KMS-11 (cell line): ENCODE measurements around the gene ANKRD62.

Source experiments
- H2AFZ ChIP-seq: fragments of 200-600 bp; sonication (generic); 2 replicates; pipeline ENCODE4 v1.6.1; 2016; ENCODE audit warnings: antibody characterized with exemption, mixed run types, low read depth
- H3K27ac ChIP-seq: fragments of 200-600 bp; sonication (generic); 2 replicates; pipeline ENCODE4 v1.6.1; 2016; ENCODE audit warnings: mild to moderate bottlenecking, mixed run types
- H3K27me3 ChIP-seq: fragments of 200-600 bp; sonication (generic); 2 replicates; pipeline ENCODE4 v1.6.1; 2017; ENCODE audit warnings: mild to moderate bottlenecking, low read depth, mixed run types, moderate library complexity; ENCODE audit not compliant: insufficient read depth
- H3K36me3 ChIP-seq: fragments of 200-600 bp; sonication (generic); 2 replicates; pipeline ENCODE4 v1.6.1; 2017; ENCODE audit warnings: mild to moderate bottlenecking, mixed run types; ENCODE audit not compliant: insufficient read depth
- H3K4me1 ChIP-seq: fragments of 200-600 bp; sonication (generic); 2 replicates; pipeline ENCODE4 v1.6.1; 2016; ENCODE audit warnings: mild to moderate bottlenecking, low read depth, mixed run types; ENCODE audit not compliant: poor library complexity, severe bottlenecking
- H3K4me2 ChIP-seq: fragments of 200-600 bp; sonication (generic); 2 replicates; pipeline ENCODE4 v1.7.0; 2016; ENCODE audit warnings: mild to moderate bottlenecking, mixed run types
- H3K4me3 ChIP-seq: fragments of 200-600 bp; sonication (generic); IDR thresholded peaks from 2 replicates; pipeline ENCODE4 v1.6.1; 2017; ENCODE audit warnings: low read depth, low read length, mixed read lengths; ENCODE audit not compliant: insufficient read depth
- H3K79me2 ChIP-seq: fragments of 200-600 bp; sonication (generic); 2 replicates; pipeline ENCODE4 v1.6.1; 2016; ENCODE audit warnings: low read depth, mixed run types; ENCODE audit not compliant: insufficient read depth
- H3K9ac ChIP-seq: fragments of 200-600 bp; sonication (generic); 2 replicates; pipeline ENCODE4 v1.6.1; 2016; ENCODE audit warnings: mild to moderate bottlenecking, mixed run types
- H4K20me1 ChIP-seq: fragments of 200-600 bp; sonication (generic); 2 replicates; pipeline ENCODE4 v1.6.1; 2016; ENCODE audit warnings: mild to moderate bottlenecking, mixed run types; ENCODE audit not compliant: insufficient read depth
- CTCF ChIP-seq: fragments of 200-600 bp; sonication (generic); conservative IDR thresholded peaks from 2 replicates; pipeline ENCODE4 v1.6.1; 2017; ENCODE audit warnings: low read depth, mild to moderate bottlenecking, antibody characterized with exemption, low read length, moderate library complexity, mixed read lengths

Gene ANKRD62

GRCh38 chr18:12048010-12048826, 45.4 kb upstream of the ANKRD62 start:
- H3K36me3 ChIP-seq: no peaks in the 10 kb centered on the region
- no peak overlapping the region for H3K4me2 ChIP-seq
- no peak overlapping the region for H3K27ac ChIP-seq
- TF ChIP-seq CTCF: no peak
- no peak overlapping the region for H3K4me3 ChIP-seq
- H3K9ac ChIP-seq: no peak overlapping the region
- no peak overlapping the region for H2AFZ ChIP-seq
- no peaks in the 10 kb centered on the region for H4K20me1 ChIP-seq
- no peaks in the 10 kb centered on the region for H3K27me3 ChIP-seq
- no peaks in the 10 kb centered on the region for H3K79me2 ChIP-seq
- no peaks in the 10 kb centered on the region for H3K4me1 ChIP-seq

- Histone ChIP-seq H3K4me1 (no peaks in the 10 kb centered on the region), H3K79me2 (no peaks in the 10 kb centered on the region), H3K27ac (no peak overlapping the region), H3K36me3 (no peaks in the 10 kb centered on the region), H3K4me2 (no peak overlapping the region), H2AFZ (no peak overlapping the region), H3K9ac (no peak overlapping the region), H4K20me1 (no peaks in the 10 kb centered on the region), H3K27me3 (no peaks in the 10 kb centered on the region), H3K4me3 (no peak overlapping the region)
- TF ChIP-seq CTCF: no peak
Measured at GRCh38 chr18:12048827-12049175, 44.8 kb upstream of the ANKRD62 start.

DNA sequence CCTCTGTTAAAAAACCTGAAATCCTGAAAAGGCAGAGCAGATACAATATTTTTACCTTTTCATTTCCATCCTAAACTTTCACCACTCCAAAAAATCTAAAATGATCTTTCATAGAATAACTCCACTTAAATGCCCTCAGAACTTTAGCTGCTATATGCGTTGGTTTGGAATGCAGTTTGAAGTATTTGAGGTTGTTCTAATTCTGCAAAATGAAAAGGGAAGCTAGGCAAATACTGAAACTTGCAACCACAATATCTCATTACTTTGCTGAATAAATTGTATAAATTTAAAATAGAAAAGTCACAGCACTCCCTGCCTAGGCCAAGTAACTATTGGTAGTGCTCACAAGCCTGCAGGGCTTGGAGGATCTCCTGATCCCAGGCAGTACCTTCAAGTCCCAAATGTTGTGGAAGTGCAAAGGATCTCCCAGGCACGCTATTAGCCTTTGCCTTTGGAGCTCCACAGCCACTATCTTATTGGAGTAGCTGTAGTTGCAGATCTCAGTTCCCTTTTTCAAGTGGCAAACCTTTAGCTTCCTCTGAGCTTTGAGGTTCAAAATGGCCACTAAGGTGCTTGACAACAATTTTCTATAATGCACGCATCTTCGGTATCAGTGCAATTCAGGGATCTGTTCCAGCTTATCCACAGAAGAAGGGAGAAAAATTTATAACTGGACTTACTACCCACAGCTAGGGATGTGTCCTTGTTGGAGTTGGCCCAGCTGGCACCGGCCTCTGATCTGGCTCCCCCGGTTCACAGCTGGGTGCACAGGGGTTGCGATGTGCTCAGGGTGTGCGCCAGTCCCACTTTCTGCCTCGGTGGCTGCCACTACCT, 43.4 kb upstream of the ANKRD62 start:
- Histone ChIP-seq H3K4me3 (no peak overlapping the region), H3K4me1 (no peaks in the 10 kb centered on the region), H3K79me2 (no peaks in the 10 kb centered on the region), H2AFZ (no peak overlapping the region), H3K27ac (no peak overlapping the region), H3K27me3 (no peaks in the 10 kb centered on the region), H3K4me2 (no peak overlapping the region), H4K20me1 (no peaks in the 10 kb centered on the region), H3K9ac (no peak overlapping the region), H3K36me3 (no peaks in the 10 kb centered on the region)
- no peak for TF ChIP-seq CTCF

DNA sequence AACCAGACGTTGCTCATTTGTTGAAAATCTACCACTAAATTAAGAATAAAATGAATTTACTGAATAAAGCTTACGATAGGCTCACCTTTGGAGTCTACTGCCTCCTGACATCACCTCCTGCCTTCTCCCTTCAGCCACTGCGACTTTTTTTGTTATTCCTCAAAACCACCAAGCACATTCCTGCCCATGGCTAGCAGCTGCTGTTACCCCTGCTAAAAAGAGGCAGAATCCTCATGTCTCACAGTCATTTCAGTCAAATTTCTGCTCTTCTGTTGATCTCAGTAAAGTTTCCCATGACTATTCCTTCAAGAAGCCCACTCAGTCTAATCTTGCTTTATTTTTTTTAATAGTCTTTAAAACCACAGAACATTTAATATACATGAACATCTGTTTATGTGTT, 40.8 kb upstream of the ANKRD62 start:
- TF ChIP-seq CTCF: no peak
- no peak overlapping the region for H3K9ac ChIP-seq

More for the DNA sequence above, 40.8 kb upstream of the ANKRD62 start:
- no peak overlapping the region for H3K27ac ChIP-seq
- H3K27me3 ChIP-seq: no peaks in the 10 kb centered on the region
- no peaks in the 10 kb centered on the region for H3K79me2 ChIP-seq
- no peaks in the 10 kb centered on the region for H4K20me1 ChIP-seq
- H3K36me3 ChIP-seq: no peaks in the 10 kb centered on the region
- no peak overlapping the region for H3K4me3 ChIP-seq
- no peaks in the 10 kb centered on the region for H3K4me1 ChIP-seq
- no peak overlapping the region for H3K4me2 ChIP-seq
- no peak overlapping the region for H2AFZ ChIP-seq
